ENCODE results near the gene DSCAM.

DSCAM gene

DNA sequence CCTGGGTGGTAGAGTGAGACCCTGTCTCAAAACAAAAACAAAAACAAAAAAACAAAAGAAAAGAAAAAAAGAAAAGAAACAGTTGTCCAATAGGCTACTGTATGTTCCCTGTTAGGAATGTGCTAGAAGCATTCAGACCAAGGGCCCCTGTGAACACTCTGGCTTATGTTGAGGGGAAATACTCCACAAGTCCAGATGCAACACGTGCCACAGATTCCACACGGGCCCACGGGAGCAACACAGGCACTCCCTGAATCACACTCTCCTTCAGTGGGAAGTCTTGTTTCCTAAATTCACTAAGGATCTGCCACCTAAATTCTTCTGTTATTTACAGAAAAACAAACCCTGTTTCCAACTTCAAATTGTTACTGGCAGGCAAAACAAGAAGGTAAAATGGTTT lies 688.6 kb downstream of the DSCAM start:
- no peak for DNase-seq

DNA sequence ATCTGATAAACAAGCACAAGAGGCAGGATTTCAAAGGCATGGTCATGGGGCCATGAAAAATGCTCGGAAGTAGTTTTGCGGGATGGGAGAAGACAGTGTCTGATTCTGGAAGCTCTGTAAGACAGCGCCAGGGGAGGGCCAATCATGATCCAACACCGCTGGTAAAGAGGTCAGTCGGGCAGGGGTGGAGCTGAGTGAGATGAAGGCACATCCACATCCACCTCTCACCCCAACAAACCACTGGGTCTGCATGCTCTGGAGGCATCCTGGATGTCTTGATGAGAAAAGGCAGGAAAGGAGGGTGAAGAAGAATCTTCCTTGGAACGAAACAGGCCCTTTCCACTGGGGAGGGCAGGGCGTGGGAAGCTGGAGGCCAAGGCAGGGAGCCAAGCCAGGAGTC lies 691.4 kb downstream of the DSCAM start:
- DNase-seq = no peak

DNA sequence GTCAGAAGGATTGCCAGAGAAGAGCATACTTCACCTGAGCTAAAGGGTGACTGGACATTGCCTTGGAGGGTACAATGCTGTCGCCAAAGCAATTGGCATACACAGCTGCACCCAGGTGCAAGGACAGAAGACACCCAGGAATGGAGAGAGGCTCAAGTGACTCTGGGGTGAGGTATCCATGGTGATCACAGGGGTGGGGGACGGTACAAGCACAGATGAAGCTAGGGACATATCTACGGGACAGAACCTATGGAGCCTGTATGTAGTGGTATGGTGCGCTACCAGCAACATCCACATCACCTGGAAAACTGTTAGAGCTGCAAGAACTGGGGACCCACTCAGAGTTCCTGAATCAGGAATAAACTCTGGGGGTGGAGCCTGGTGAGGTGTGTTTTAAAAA lies 693.6 kb downstream of the DSCAM start:
- DNase-seq = no peak

DNA sequence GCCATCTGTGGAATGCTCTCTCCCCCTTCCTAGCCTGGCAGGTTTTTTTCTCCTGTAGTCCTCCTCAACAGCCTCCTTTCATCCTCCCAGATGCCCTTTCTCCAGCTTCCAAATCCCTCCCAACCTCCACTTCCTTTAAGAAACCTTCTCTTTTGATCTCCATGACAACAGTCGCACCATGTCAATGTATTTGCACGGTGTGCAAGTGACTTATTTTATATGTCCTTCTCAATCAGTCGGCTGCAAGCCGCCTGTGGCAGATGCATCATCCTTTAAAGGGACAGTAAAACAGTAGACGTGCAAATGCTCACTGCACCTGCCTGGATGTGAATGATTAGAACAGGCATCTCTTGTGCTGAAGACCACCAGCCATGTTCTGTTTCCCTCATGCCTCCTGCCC lies 694.5 kb downstream of the DSCAM start:
- DNase-seq = no peak

DNA sequence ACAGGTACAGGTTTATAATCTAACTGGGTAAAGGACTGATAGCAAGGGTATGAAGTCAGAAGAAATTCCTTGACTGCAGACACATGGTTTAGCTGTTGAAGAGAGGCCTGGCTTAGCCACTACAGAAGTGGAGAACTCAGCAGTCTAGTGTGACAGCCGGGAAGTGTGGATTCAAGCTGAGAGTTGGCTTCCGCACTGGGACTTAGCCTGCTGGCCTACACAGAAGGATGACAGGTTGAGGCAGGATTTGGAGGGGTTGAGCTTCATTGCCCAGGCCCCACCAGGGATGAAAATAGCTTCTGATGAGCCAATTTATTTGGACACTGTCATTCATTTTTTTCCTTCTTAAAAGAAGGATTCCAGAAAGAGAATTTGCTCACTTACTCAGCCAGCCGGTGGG lies 695.3 kb downstream of the DSCAM start:
- DNase-seq = no peak

DNA sequence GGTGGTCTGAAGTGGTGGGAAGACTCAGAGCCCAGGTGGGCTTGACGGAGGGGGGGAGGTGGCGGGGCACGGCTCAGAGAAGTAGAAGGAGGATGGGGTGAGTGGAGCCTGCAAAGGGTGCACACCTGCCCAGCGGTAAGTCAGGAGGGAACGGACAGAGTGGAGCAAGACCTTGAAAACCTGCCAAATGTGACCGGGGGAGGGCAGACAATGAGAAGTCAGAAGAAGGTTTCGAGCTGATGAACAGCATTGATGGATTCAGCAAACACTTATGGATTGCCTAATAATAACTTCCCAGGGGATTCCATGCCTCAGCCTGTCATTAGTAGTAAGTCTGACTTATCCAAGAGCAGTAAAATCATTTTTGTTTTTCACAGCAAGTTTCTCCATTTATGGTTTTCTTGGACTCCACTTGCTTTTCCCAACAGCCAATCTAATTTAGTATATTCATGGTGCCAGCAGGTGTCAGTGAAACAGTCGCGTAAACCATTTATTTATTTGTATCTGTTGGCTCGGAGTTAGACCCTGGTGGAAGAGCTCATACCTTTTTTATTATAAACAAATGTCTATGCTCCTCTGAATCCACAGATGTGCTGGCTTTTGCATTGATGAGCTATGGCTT lies 700.6 kb downstream of the DSCAM start:
- no peak for DNase-seq

DNA sequence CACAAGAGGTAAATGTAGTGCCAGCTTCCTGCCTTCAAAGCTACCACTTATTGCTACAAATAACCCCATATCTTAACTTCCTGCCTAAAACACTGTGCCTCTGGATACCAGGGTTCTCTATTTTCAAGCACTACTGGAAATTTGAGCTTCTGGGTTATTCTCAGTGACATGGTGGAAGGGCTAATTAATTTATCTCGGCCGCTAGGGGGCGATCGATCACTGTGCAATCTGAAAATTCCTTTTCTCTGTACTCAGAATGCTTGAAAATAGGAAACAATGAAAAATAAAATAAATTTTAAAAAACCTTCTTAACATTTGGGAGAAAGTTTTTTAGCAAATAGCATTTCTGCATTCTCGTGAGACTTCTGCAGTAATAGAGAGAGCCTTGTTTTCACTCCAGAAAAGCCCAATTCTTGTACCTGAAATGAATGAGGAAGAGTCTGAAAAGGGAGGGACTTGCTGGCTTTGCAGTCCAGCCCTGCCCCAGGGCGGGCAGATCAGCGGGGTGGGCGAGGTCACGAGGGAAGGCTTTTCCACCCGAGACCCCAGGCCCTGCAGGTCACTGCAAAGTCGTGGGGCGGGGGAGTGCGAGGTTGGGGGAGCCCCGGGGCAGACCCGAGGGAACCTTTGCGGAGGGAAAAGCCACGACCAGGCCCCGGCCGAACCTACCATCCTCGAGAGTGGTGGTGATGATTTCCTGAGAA lies 703.0 kb downstream of the DSCAM start:
- DNase-seq = no peak

DNA sequence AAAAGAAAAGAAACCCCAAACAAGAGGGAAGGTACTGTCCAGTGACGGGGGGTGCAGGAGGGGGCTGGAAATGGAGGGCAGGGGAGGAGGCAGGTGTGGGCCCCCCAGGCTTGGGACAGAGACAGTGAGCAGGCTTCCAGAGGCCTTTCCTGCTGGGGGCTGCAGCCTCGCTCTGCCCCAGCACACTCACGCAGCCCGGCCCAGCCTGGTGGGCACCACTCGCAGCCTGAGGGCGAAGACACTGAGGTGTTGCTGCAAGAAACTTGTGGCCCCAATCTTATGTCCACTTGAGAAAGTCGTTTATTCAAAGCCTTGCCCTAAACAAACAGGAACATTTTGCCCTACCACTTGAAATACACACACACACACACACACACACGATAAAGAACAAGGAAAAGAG lies 705.3 kb downstream of the DSCAM start:
- no peak for DNase-seq

DNA sequence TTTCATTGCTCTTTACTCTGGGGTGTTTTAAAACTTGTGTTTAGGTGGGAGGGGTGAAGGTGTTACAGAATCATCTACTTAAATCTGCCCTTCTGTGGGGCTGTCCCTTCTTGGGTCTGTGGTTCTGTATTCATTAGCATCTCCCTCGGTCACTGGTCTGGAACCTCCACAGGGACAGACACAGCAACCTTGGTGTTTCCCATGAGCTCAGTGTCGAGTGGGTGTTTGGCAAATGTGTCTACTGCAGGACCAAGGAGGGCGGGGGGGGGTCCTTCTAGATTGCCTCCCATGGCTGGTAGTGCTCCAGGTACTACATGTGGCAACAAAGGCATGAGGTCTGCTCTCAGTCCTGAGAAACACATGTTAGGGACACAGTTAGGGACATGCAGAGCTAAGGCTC lies 706.3 kb downstream of the DSCAM start:
- DNase-seq = no peak

DNA sequence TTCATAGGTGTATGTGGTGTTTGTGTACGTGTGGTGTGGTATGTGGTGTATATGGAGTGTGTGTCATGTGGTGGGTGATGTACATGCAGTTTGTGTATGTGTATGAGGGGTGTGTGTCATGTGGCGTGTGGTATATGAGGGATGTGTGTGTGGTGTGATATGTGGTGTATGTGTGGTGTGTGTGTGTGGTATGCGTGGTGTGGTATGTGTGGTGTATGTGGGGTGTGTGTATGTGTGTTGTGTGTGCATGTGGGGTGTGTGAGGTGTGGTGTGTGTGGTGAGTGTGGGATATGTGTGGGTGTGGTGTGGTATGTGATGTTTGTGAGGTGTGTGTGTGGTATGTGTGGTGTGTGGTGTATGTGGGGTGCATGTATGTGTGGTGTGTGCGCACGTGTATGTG lies 707.3 kb downstream of the DSCAM start:
- DNase-seq = no peak

DNA sequence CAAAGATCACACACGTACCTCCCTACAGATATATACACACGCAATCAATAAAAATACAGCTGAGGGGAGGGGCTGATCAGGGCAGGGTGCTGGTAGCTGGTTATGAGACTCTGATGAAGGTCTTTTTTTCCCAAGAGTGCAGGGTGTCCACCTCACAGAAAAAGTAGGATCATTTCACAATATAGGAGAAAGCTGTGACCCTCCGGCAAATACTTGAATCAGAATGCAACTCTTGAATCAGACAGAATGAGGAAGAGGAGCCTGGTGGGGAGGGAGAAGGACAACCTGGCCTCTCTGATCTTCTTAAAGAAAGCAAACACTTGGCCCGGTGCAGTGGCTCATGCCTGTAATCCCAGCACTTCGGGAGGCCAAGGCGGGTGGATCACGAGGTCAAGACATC lies 710.4 kb downstream of the DSCAM start:
- DNase-seq = no peak

DNA sequence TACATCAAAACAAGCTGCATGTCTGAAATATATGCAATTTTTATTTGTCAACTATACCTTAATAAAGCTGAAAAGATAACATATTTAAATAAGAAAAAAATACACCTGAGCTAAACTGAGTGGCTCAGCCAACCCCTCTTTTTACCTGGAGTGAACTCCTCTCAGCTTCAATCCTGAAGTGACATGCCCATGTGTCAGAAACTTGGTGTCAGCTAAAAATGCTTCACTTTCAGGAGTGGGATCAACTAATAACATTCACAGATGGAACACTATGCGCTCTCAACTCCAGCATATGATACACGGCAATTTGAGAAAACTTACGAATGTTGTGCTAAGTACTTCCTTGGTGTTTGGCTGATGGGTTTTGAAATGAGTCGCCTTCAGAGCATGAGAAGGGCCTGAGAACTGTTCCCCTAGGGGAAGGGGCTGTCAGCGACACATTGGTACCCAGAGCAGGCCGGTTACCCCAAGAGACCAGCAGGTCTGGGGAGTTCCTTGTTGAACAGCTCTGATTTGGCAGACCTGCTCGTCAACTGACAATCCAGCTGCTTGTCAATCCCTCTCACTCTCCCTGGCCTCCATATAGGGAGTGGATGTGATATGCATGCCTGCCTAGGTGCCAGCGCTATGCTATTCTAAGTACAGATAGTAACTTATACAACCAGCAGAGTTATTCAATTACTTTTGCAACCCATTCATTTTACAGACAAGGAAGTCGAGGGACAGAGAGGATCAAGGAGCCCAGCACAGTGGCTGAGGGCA lies 712.0 kb downstream of the DSCAM start:
- no peak for DNase-seq

DNA sequence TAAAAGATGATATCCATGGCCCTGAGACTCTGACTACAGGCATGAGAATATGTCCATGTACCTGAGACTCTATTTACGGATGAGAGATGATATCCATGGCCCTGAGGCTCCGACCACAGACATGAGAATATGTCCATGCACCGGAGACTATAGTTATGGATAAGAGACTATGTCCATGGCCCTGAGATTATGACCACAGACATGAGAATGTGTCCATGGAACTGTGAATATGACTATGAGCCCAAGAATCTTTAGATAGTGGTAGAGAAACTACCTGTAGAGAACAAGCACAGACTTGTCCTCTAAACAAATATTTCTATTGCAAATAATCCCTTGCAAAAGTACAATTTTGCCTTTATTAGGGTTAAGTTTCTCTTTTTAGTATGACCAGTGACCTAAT lies 716.5 kb downstream of the DSCAM start:
- DNase-seq = no peak

DNA sequence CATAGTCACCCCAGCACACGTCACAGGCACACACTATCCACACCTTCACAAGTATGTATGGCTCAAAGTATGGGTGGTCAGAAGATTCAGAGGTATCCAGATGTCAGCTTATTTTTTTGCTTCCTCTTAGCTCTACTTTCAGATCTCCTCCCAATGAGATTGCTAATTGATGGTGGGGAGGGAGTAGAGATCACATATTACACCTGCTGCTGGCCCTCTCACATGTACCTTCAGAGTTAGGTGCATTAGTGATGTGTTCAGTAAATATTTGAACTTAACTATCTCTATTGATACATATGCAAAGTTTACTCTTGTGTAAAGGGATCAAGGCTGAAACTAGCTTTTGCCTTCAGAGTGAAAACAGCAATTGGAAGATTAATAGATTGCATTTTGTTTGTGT lies 717.1 kb downstream of the DSCAM start:
- no peak for DNase-seq

DNA sequence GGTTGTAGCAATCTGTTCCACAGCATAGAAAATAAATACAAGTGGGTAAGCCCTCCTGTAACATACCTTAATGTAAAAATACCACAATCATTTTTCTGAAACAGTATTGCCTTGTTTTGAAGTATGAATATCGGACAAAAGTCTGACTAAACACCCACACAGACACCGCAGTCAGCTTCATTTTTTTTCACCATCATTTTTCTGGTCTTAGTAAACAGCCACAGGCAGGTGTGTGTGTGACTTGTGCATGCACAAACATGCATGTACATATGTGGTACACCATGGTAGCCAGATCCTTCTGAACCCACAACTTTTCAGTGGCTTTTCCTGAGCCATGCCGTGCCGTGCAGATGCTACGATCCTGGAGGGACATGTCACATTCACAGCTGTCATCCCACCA lies 718.1 kb downstream of the DSCAM start:
- DNase-seq = no peak

DNA sequence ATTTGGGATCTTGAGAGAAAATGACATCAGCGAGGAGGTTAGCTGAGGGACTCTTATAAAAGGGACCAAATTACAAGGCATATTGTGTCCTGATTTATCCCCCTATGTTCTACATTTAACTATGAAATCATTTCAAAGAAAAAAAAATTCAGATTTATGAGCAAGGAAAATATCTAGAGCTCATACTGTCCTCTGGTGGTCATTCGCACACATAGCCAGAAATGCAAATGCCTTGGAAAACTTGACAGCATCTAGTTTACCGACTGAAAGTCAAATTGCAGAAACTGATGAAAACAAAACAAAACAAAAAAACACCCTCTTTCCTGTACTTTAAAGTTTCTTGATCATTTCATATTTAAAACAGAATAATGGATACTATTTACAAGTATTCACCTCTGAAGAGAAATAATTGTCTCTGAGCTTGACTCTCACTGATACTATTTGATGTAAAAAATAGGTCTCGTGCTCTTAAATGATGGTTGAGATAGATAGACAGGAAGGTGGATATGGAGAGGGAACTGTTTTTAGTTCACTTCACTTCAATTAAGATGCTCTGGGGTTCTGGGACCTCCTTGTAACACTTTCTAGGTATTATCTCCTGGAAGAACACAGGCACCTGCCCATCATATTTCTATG lies 725.9 kb downstream of the DSCAM start:
- DNase-seq = no peak

DNA sequence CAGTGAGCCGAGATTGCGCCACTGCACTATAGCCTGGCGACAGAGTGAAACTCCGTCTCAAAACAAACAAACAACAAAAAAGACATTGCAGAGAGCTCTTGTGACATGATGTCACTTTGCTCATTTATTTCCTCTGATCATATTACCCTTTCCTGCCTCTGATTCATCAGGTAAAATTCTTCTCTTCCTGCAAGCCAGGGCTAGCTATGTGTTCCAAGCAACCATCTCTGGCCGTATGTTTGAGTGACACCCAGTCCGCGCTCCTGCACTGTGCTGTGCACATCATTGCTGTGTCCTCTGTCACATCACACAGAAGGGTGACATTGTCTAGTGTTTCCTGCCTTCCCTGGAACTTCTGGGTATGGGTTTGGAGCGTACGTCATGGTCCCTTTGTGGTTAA lies 728.4 kb downstream of the DSCAM start:
- DNase-seq = no peak

DNA sequence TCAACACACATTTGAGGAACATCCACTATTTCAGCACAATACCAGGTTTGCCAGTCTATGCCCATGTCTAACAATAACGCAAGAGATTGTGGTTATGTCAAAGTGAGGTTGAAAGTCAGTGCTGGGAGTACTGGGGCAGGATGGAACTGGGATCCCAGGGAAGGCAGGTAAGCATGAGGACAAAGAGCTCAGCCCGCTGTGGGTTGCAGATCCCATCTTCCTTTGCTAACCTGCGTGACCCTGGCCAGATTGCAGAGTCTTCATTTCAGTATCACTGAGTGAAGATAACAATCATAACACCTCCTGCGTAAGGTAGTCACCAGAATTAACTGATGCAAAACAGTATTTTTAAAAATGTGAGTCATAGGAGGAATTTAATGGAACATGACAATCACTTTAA lies 729.7 kb downstream of the DSCAM start:
- DNase-seq = no peak

DNA sequence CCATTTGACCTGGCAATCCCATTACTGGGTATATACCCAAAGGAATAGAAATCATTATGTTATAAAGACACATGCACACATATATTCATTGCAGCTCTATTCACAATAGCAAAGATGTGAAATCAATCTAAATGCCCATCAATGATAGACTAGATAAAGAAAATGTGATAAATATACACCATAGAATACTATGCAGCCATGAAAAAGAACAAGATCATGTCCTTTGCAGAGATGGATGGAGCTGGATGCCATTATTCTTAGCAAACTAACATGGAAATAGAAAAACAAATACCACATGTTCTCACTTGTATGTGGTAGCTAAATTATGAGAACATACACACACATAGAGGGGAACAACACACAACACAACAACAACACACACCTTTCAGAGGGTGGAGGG lies 731.2 kb downstream of the DSCAM start:
- DNase-seq = no peak

DNA sequence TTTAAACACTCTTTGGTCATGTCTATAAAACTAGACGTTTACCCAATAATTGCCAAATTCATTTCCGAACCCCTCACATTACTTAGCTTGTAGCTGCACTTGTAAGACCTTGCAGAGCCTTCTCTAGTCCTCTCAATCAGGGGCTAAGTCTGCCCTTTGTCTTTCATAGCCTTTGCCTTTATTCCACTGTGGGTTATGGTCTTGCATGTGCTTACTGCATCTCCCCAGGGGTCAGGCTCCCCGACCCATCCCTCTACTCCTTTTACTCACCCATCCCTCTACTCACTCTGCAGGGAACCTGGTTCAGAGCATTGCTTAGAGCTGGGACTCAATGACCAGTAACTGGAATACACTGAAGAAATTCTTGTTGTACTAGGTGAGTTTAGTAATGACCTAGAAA lies 744.3 kb downstream of the DSCAM start:
- no peak for DNase-seq

DNA sequence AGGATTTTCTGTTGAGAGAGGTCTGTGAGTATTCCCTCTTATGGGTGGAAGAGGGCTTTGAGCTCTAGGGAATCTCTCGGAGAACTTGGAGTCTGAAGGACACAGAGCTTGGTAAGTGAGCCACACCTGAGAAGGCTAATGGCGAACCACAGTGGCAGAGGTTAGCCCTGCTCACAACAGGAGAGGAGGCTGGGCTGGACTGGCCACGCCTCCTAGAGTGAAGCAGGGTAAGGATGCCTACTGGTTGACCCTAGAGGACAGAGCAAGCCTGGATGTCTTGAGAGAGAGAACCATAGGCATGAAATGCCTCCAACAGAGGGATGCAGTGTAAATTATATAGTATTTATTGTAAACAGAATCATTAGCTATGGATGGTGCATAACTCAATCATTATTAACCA lies 747.1 kb downstream of the DSCAM start:
- no peak for DNase-seq

DNA sequence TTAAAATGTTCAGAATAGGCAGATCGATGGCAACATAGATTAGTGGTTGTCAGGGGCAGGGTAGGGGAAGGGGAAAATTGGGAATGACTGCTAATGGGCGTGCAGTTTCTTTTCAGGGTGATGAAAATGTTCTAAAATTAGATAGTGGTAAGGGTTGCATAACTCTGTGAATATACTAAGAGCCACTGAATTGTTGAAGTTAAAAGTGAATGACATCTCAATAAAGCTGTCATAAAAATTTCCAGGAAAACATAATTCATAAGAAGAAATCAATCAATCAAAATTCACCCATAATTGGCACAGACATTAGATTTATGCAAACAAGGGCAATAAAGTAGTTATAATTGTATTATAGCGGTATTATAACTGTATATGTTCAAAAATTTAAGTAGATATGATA lies 751.5 kb downstream of the DSCAM start:
- no peak for DNase-seq

DNA sequence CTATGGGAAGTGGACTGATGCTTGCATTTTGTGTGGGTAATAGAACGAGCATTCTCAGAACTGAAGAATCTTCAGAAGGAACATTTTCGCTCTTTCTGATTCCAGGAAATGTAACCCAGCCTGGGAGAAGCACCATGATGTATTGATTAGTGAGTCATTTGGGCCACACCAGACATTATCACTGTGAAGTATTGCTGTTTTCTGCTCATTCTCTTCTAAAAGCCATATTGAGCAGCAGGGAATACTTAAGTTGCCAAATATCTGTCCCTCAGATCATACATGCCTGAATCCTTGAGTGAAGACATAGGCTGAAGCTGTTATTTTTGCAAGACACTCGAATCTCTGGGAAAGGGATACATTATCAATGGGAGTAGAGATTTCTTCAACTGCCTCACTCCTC lies 766.6 kb downstream of the DSCAM start:
- no peak for DNase-seq

DNA sequence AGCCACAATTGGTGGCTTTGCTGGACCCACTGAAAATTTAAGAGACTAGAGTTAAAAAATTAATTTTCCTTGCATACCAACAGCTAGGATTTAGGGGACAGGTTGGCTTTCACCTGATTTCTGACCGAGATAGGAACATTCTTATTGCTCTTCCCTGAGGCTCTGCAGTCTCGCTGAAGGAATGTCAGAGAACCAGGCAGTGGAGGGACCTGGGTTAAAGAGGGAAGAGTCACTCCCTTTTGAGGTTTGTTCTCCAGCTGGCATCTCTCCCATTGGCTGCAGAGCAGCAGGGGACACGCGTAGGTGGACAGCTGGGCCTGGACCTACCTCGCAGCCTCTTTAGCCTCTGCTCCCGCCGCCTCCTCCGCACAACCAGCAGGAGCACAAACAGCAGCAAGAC lies 772.2 kb downstream of the DSCAM start:
- no peak for DNase-seq
